Measurements from ENCODE around the gene TCF4. TPM values are rescaled to one million over a fixed set of nuclear protein-coding genes. Genes with fewer than 3 reads are reported as not detected.

Gene TCF4
- polyA plus RNA-seq, 1 of the 3 experiments (the other 2 are of a cell fraction): 39.1 TPM

- TF ChIP-seq REST (IDR thresholded peaks at IDR 0.05; ENCODE audit: low read depth, low read length) (no peak), IRF3 (IDR thresholded peaks at IDR 0.05; ENCODE audit: low read depth, low read length) (no peak), GABPA (IDR thresholded peaks at IDR 0.05; ENCODE audit: low read depth) (no peak), USF1 (IDR thresholded peaks at IDR 0.05; ENCODE audit: borderline replicate concordance, low read depth) (no peak), USF2 (IDR thresholded peaks at IDR 0.05; ENCODE audit: borderline replicate concordance, low read depth, low read length) (no peak), POLR2AphosphoS5 (IDR thresholded peaks at IDR 0.05; ENCODE audit: low read depth, low read length) (no peak), NFIC (IDR thresholded peaks at IDR 0.05; ENCODE audit: borderline replicate concordance) (no peak), CTCF (IDR thresholded peaks at IDR 0.05) (no peak), EP300 (IDR thresholded peaks at IDR 0.05; ENCODE audit: borderline replicate concordance in 1 of 2, low read depth in 1 of 2, low read length in 1 of 2) (no peak), RCOR1 (IDR thresholded peaks at IDR 0.05; ENCODE audit: low read length) (no peak), YY1 (IDR thresholded peaks at IDR 0.05; ENCODE audit: low read depth) (no peak), RFX5 (IDR thresholded peaks at IDR 0.05; ENCODE audit: low read length) (no peak), TCF12 (IDR thresholded peaks at IDR 0.05) (no peak), GATA2 (CRISPR knock-in tag; IDR thresholded peaks at IDR 0.05) (no peak), RAD21 (IDR thresholded peaks at IDR 0.05; ENCODE audit: low read length) (no peak), EZH2phosphoT487 (IDR thresholded peaks at IDR 0.05; ENCODE audit: borderline replicate concordance, low read depth) (no peak), PBX3 (IDR thresholded peaks at IDR 0.05) (no peak), CHD2 (IDR thresholded peaks at IDR 0.05; ENCODE audit: low read length, partially characterized antibody) (no peak), SIN3A (IDR thresholded peaks at IDR 0.05; ENCODE audit: borderline replicate concordance, low read depth, low read length) (no peak)
- no peak overlapping the region for H3K4me2 ChIP-seq
- no peak overlapping the region for H3K27ac ChIP-seq (ENCODE audit: low read depth in 2 of 2, low read length in 1 of 2)
- H3K4me1 ChIP-seq (ENCODE audit: control insufficient read depth in 1 of 2, insufficient read depth in 2 of 2, low read depth in 1 of 2, low read length in 1 of 2): peaks cover 26 to 28% of the 10 kb centered on the region in 2 experiments
- no peak overlapping the region for H3K4me3 ChIP-seq (ENCODE audit: low read depth in 2 of 2, low read length in 1 of 2)
- WGBS (ENCODE audit: low lambda C conversion rate): 91% methylated on average over 3 of the region's 3 CpGs
- no peaks in the 10 kb centered on the region for H3K9me3 ChIP-seq
- no peaks in the 10 kb centered on the region for H3K9me2 ChIP-seq
- ChIA-PET POLR2A (no interaction called here), CTCF (interaction anchor here (0.6 kb wide), 1 partner anchor 794 kb away, joined by 3 read pairs; no protein-coding TSS in a partner anchor)
- H3F3A ChIP-seq (replicated peaks; ENCODE audit: insufficient read depth): peaks cover 11% of the 10 kb centered on the region
- no peaks in the 10 kb centered on the region for H3K27me3 ChIP-seq (ENCODE audit: insufficient read depth)
- no peaks in the 10 kb centered on the region for H4K20me1 ChIP-seq (ENCODE audit: insufficient read depth)
- no peak overlapping the region for H2AFZ ChIP-seq (ENCODE audit: low read depth)
- DNase-seq: no peak
- no peak overlapping the region for H3K9ac ChIP-seq
- peaks cover 84% of the 10 kb centered on the region for H3K79me2 ChIP-seq (ENCODE audit: insufficient read depth)
- no peaks in the 10 kb centered on the region for H3K36me3 ChIP-seq (replicated peaks in 1 of 2; ENCODE audit: control insufficient read depth in 1 of 2, insufficient read depth in 2 of 2, low read length in 1 of 2)
Measured at GRCh38 chr18:55486936-55487335, 101.1 kb downstream of the TCF4 start.
